ENCODE results near the gene GSK3B.

The GSK3B gene

DNA sequence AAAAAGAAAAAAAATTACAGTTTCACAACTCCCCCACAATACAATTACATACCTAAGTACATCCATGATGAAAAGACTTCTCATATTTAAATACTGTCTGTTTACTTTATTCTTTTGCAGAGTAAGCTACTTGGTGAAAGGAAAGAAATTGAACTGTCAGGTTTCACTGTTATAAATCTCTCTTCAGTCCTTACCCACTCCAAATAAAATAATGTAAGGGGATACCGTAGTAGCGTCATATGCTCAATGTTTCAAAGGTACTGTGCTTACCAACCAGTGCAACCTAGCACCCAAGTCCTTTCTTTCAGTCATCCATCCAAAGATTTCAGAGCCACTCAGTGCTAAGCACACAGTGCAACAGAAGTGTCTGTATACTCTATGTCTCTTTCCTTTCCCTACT lies 13.4 kb downstream of the GSK3B start:
- in situ Hi-C loops (cut with HindIII; ENCODE audit: low sequenced_read_pairs) = no loop called here
- DNase-seq (ENCODE audit: low read depth, low spot score) = no peak
- no peak overlapping the region for H3K4me3 ChIP-seq (ENCODE audit: low read depth, low read length)
- TF ChIP-seq, protein P1, sequence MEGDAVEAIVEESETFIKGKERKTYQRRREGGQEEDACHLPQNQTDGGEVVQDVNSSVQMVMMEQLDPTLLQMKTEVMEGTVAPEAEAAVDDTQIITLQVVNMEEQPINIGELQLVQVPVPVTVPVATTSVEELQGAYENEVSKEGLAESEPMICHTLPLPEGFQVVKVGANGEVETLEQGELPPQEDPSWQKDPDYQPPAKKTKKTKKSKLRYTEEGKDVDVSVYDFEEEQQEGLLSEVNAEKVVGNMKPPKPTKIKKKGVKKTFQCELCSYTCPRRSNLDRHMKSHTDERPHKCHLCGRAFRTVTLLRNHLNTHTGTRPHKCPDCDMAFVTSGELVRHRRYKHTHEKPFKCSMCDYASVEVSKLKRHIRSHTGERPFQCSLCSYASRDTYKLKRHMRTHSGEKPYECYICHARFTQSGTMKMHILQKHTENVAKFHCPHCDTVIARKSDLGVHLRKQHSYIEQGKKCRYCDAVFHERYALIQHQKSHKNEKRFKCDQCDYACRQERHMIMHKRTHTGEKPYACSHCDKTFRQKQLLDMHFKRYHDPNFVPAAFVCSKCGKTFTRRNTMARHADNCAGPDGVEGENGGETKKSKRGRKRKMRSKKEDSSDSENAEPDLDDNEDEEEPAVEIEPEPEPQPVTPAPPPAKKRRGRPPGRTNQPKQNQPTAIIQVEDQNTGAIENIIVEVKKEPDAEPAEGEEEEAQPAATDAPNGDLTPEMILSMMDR (IDR thresholded peaks at IDR 0.05; ENCODE audit: low read depth, low read length) = no peak

DNA sequence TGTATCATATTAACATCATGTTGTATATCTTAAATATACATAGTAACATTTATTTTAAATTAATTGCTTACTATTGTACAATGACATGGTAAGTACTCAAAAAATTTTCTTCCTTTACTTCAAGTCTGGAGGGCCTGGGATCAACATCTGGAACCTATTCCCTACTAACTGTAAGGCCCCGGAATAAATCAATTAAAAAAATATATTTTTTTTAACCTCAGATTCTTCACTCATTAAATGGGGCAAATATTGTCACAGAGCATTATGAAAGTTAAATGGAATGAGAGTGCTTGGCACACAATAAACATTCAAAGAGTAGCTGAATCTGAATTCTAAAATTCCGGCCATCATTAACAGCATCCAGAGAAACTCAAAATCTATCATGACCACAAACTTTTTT lies 16.5 kb downstream of the GSK3B start:
- no peak for DNase-seq (ENCODE audit: low read depth, low spot score)
- TF ChIP-seq, protein P1 (IDR thresholded peaks at IDR 0.05; ENCODE audit: low read depth, low read length) = no peak
- H3K4me3 ChIP-seq (ENCODE audit: low read depth, low read length) = no peak overlapping the region
- in situ Hi-C loops (cut with HindIII; ENCODE audit: low sequenced_read_pairs) = no loop called here

DNA sequence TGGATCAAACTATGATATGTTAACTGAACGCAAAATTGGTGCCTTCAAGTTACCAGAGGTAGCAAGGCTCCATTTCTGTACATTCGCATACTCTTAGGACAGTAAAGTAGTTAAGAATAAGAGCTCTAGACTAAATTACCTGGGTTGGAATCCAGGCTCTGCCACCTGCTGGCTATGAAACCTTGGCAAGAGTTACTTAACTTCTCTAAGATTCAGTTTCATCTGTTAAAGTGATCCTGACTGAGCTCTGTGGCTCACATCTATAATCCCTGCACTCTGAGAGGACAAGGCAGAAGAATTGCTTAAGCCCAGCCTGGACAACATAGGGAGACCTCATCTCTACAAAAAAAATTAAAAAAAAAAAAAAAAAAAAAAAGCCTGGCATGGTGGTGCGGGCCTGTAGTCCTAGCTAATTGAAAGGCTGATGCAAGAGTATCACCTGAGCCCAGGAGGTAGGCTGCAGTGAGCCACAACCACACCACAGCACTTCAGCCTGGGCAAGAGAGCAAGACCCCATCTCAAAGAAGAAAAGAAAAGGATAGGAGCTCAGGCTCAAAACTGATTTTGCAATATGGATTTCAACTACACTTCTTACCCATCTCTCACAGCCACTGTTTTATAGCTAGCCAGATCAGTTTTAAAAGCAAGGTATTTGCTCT lies 21.3 kb downstream of the GSK3B start:
- TF ChIP-seq, protein P1 (IDR thresholded peaks at IDR 0.05; ENCODE audit: low read depth, low read length) = peak; percentile 19
- DNase-seq (ENCODE audit: low read depth, low spot score) = no peak
- no peak overlapping the region for H3K4me3 ChIP-seq (ENCODE audit: low read depth, low read length)
- in situ Hi-C loops (cut with HindIII; ENCODE audit: low sequenced_read_pairs) = no loop called here

DNA sequence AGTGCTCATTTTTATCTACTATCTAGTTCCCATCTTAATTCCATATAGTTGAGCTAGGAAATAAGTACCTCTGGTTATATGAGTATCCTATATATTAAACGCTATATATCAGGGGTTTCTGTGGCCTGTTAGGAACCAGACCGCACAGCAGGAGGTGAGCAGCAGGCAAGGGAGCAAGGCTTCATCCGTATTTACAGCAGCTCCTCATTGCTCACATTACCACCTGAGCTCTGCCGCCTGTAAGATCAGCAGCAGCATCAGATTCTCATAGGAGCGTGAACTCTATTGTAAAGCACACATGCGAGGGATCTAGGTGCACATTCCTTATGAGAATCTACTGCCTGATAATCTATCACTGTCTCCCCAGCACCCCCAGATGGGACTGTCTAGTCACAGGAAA lies 23.0 kb downstream of the GSK3B start:
- TF ChIP-seq, protein P1 (IDR thresholded peaks at IDR 0.05; ENCODE audit: low read depth, low read length) = no peak
- in situ Hi-C loops (cut with HindIII; ENCODE audit: low sequenced_read_pairs) = no loop called here
- no peak overlapping the region for H3K4me3 ChIP-seq (ENCODE audit: low read depth, low read length)
- DNase-seq (ENCODE audit: low read depth, low spot score) = no peak

DNA sequence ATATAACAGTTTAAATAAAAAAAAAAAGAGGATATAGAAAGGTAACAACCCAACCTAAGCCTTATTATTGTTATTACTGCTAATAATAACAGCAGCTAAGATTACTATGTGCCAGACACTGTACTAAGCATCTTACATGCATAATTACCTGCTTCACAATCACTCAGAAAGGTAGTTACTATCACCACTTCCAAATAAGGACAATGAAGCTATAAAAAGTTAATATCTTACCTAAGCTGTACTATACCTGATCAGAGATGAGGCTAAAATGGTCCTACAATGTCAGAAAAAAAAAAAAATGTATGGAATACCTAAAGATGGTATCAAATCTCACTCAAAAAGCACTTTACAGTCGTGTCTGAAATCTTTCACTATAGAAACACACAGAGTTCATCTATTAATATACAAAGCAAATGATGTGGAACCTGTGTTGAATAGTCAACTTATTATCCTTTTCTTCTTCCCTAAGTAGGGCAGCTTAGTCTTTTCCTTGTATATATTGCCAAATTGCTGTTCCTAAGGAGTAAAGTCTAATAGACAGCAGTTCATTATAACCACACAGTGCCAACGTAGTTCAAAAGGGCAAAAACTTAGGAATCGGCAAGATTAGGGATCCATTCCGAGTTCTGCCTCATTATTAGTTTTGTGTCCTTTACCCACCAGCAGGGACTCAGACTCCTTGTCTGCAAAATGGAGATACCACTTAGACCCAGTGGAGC lies 23.8 kb downstream of the GSK3B start:
- no peak overlapping the region for H3K4me3 ChIP-seq (ENCODE audit: low read depth, low read length)
- in situ Hi-C loops (cut with HindIII; ENCODE audit: low sequenced_read_pairs) = no loop called here
- TF ChIP-seq, protein P1 (IDR thresholded peaks at IDR 0.05; ENCODE audit: low read depth, low read length) = no peak
- DNase-seq (ENCODE audit: low read depth, low spot score) = no peak

DNA sequence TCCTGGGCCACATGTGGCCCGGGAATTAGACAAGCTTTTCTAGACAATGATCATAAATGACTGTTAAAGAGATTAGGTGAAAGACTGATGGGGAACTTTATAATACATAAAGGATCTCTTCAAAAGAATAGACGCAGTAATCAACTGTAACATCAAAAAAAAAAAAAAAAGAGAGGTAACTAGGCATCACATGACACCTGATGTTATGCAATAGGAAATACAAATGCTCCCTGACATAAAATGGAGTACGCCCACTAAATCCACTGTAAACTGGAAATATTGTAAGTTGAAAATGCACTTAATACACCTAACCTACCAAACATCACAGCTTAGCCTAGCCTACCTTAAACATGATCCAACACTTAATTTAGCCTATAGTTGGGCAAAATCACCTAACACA lies 27.2 kb downstream of the GSK3B start:
- in situ Hi-C loops (cut with HindIII; ENCODE audit: low sequenced_read_pairs) = no loop called here
- H3K4me3 ChIP-seq (ENCODE audit: low read depth, low read length) = no peak overlapping the region
- no peak for DNase-seq (ENCODE audit: low read depth, low spot score)
- TF ChIP-seq, protein P1 (IDR thresholded peaks at IDR 0.05; ENCODE audit: low read depth, low read length) = no peak

All from astrocyte of the spinal cord (primary cell).